IPS-20b (cell line): ENCODE data around the gene AOX1.
"Not testable (repeated sequence)": the region's sequence is repeated elsewhere in the genome, so short reads cannot be mapped to it uniquely, and the experiment has no call there.

Experiments
- H3K27ac ChIP-seq: one replicate; pipeline ENCODE4 v1.5.1; 2013; ENCODE audit warnings: low read length
- H3K27me3 ChIP-seq: 2 replicates; pipeline ENCODE4 v1.6.1; 2013; ENCODE audit warnings: mild to moderate bottlenecking, low read length, inconsistent platforms; ENCODE audit not compliant: insufficient read depth
- H3K36me3 ChIP-seq: 2 replicates; pipeline ENCODE4 v1.6.1; 2013; ENCODE audit warnings: low read depth, mild to moderate bottlenecking, inconsistent platforms, low read length, moderate library complexity; ENCODE audit not compliant: insufficient read depth
- H3K4me1 ChIP-seq: 2 replicates; pipeline ENCODE4 v1.6.1; 2013; ENCODE audit warnings: mild to moderate bottlenecking, control low read depth, inconsistent platforms, low read length, moderate library complexity; ENCODE audit not compliant: insufficient read depth
- H3K4me3 ChIP-seq: 2 replicates; pipeline ENCODE4 v1.5.1; 2013; ENCODE audit warnings: mild to moderate bottlenecking, low read length, inconsistent platforms
- H3K9ac ChIP-seq: 2 replicates; pipeline ENCODE4 v1.6.1; 2013; ENCODE audit warnings: low read depth, mild to moderate bottlenecking, inconsistent platforms, low read length, moderate library complexity
- H3K9me3 ChIP-seq: 2 replicates; pipeline ENCODE4 v1.6.1; 2013; ENCODE audit warnings: mild to moderate bottlenecking, low read depth, low read length, inconsistent platforms; ENCODE audit not compliant: insufficient read depth

The AOX1 gene

GRCh38 chr2:200618590-200619021, 32.8 kb downstream of the AOX1 start:
- Histone ChIP-seq H3K9me3 (no peaks in the 10 kb centered on the region), H3K36me3 (no peaks in the 10 kb centered on the region; the same call in 1 of the 2 replicates), H3K4me3 (no peak overlapping the region), H3K4me1 (no peaks in the 10 kb centered on the region), H3K27me3 (no peaks in the 10 kb centered on the region), H3K9ac (no peak overlapping the region), H3K27ac (no peak overlapping the region)

- no peaks in the 10 kb centered on the region for H3K9me3 ChIP-seq
These were observed 33.5 kb downstream of the AOX1 start for GRCh38 chr2:200619279-200619678.

GRCh38 chr2:200620606-200621390, 35.0 kb downstream of the AOX1 start:
- H3K9me3 ChIP-seq = no peaks in the 10 kb centered on the region
- no peaks in the 10 kb centered on the region for H3K27me3 ChIP-seq
- no peak overlapping the region for H3K4me3 ChIP-seq
- no peak overlapping the region for H3K9ac ChIP-seq
- no peaks in the 10 kb centered on the region for H3K4me1 ChIP-seq
- H3K27ac ChIP-seq = no peak overlapping the region
- no peaks in the 10 kb centered on the region for H3K36me3 ChIP-seq

More at GRCh38 chr2:200619279-200619678, 33.5 kb downstream of the AOX1 start:
- H3K27me3 ChIP-seq = no peaks in the 10 kb centered on the region
- H3K27ac ChIP-seq = no peak overlapping the region
- H3K9ac ChIP-seq = no peak overlapping the region
- H3K36me3 ChIP-seq = no peaks in the 10 kb centered on the region; the same call in 1 of the 2 replicates
- H3K4me1 ChIP-seq = no peaks in the 10 kb centered on the region
- H3K4me3 ChIP-seq = no peak overlapping the region

- Histone ChIP-seq H3K27ac (no peak overlapping the region), H3K4me1 (peaks cover 6% of the 10 kb centered on the region; the same call in 1 of the 2 replicates), H3K4me3 (no peak overlapping the region)
These were observed 36.3 kb downstream of the AOX1 start for GRCh38 chr2:200622106-200622505.

GRCh38 chr2:200624026-200624425, 38.2 kb downstream of the AOX1 start:
- Histone ChIP-seq H3K27ac (no peak overlapping the region), H3K4me3 (no peak overlapping the region), H3K9ac (no peak overlapping the region)

More at GRCh38 chr2:200622106-200622505, 36.3 kb downstream of the AOX1 start:
- H3K36me3 ChIP-seq = no peaks in the 10 kb centered on the region
- no peak overlapping the region for H3K9ac ChIP-seq
- H3K9me3 ChIP-seq = no peaks in the 10 kb centered on the region
- H3K27me3 ChIP-seq = no peaks in the 10 kb centered on the region

GRCh38 chr2:200624658-200625057, 38.8 kb downstream of the AOX1 start:
- Histone ChIP-seq H3K27me3 (no peaks in the 10 kb centered on the region), H3K27ac (no peak overlapping the region), H3K36me3 (no peaks in the 10 kb centered on the region), H3K9ac (no peak overlapping the region), H3K9me3 (no peaks in the 10 kb centered on the region), H3K4me1 (peaks cover 6% of the 10 kb centered on the region; the same call in 1 of the 2 replicates), H3K4me3 (no peak overlapping the region)

More at GRCh38 chr2:200624026-200624425, 38.2 kb downstream of the AOX1 start:
- Histone ChIP-seq H3K9me3 (no peaks in the 10 kb centered on the region), H3K4me1 (peaks cover 6% of the 10 kb centered on the region; the same call in 1 of the 2 replicates), H3K36me3 (no peaks in the 10 kb centered on the region), H3K27me3 (no peaks in the 10 kb centered on the region)

- Histone ChIP-seq H3K27ac (no peak overlapping the region), H3K36me3 (no peaks in the 10 kb centered on the region)
These were observed 39.5 kb downstream of the AOX1 start for GRCh38 chr2:200625282-200625681.

GRCh38 chr2:200625958-200626363, 40.1 kb downstream of the AOX1 start:
- Histone ChIP-seq H3K27me3 (no peaks in the 10 kb centered on the region), H3K9ac (no peak overlapping the region), H3K4me1 (peaks cover 6% of the 10 kb centered on the region; the same call in 1 of the 2 replicates), H3K27ac (no peak overlapping the region), H3K36me3 (no peaks in the 10 kb centered on the region), H3K4me3 (no peak overlapping the region), H3K9me3 (no peaks in the 10 kb centered on the region)

More at GRCh38 chr2:200625282-200625681, 39.5 kb downstream of the AOX1 start:
- Histone ChIP-seq H3K9ac (no peak overlapping the region), H3K27me3 (no peaks in the 10 kb centered on the region), H3K9me3 (no peaks in the 10 kb centered on the region), H3K4me3 (no peak overlapping the region), H3K4me1 (peaks cover 6% of the 10 kb centered on the region; the same call in 1 of the 2 replicates)

GRCh38 chr2:200627110-200627770, 41.4 kb downstream of the AOX1 start:
- Histone ChIP-seq H3K27ac (no peak overlapping the region), H3K4me1 (peaks cover 6% of the 10 kb centered on the region; the same call in 1 of the 2 replicates), H3K27me3 (no peaks in the 10 kb centered on the region), H3K9ac (no peak overlapping the region), H3K36me3 (no peaks in the 10 kb centered on the region), H3K9me3 (no peaks in the 10 kb centered on the region), H3K4me3 (no peak overlapping the region)

GRCh38 chr2:200628461-200628860, 42.6 kb downstream of the AOX1 start:
- not testable (repeated sequence) for H3K4me3 ChIP-seq, H3K36me3 ChIP-seq, H3K27me3 ChIP-seq, H3K9me3 ChIP-seq, H3K9ac ChIP-seq, H3K4me1 ChIP-seq, H3K27ac ChIP-seq

GRCh38 chr2:200631287-200631686, 45.5 kb downstream of the AOX1 start:
- Histone ChIP-seq H3K27me3 (no peaks in the 10 kb centered on the region), H3K4me1 (peaks cover 4% of the 10 kb centered on the region; the same call in 1 of the 2 replicates), H3K27ac (no peak overlapping the region), H3K4me3 (no peak overlapping the region), H3K9me3 (no peaks in the 10 kb centered on the region), H3K36me3 (no peaks in the 10 kb centered on the region), H3K9ac (no peak overlapping the region)
